ENCODE results near the gene SLC39A11. TPM values are rescaled to one million over a fixed set of nuclear protein-coding genes. Genes with fewer than 3 reads are reported as not detected.
"Not testable (repeated sequence)": the region's sequence is repeated elsewhere in the genome, so short reads cannot be mapped to it uniquely, and the experiment has no call there.

Gene SLC39A11
- total RNA-seq, 2 experiments from 2014 or later, result 9.7 to 12.2 TPM

DNA sequence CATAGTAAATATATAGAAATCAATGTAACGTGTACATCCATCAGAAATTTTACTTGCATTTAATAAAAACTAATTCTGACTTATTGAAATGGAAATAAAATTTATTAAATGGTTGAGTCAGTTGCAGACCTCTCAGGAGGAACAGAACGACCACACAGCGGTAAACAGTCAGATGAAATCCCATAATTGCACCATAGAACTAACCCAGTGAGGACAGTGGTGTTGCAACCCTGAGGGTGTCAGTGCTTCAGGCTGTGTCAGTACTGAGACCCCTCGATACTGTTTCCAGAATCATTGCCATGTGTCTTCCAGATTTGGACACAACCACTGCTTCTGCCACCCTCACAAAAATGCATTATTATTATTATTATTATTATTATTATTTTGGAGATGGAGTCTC lies 43.3 kb upstream of the SLC39A11 start:
- H3K9me3 ChIP-seq (ENCODE audit: control insufficient read depth in 1 of 2, insufficient read depth in 1 of 2, low read length in 2 of 2), result no peaks in the 10 kb centered on the region
- POLR2A ChIA-PET, result no interaction called here
- H3K9me3 Mint-ChIP-seq, result no peaks in the 10 kb centered on the region
- H3K27me3 ChIP-seq (ENCODE audit: control insufficient read depth in 1 of 2, insufficient read depth in 2 of 2, low read length in 2 of 2), result no peaks in the 10 kb centered on the region
- ATAC-seq (ENCODE audit: poor library complexity) (no peak), DNase-seq (peak in 2 of 14 experiments; percentile 42 to 54)
- CTCF ChIA-PET, result no interaction called here
- no peak overlapping the region for H3K4me3 Mint-ChIP-seq
- H3K36me3 ChIP-seq (ENCODE audit: insufficient read depth, low read length), result no peaks in the 10 kb centered on the region
- H3K4me3 ChIP-seq (ENCODE audit: low read length), result no peak overlapping the region
- intact Hi-C loops (cut with DNase I, micrococcal nuclease), result no loop called here
- no peaks in the 10 kb centered on the region for H3K36me3 Mint-ChIP-seq (ENCODE audit: low read depth)
- no peak overlapping the region for H3K27ac Mint-ChIP-seq
- no peaks in the 10 kb centered on the region for H3K4me1 ChIP-seq (ENCODE audit: insufficient read depth, low read length)
- TF ChIP-seq, protein P1, sequence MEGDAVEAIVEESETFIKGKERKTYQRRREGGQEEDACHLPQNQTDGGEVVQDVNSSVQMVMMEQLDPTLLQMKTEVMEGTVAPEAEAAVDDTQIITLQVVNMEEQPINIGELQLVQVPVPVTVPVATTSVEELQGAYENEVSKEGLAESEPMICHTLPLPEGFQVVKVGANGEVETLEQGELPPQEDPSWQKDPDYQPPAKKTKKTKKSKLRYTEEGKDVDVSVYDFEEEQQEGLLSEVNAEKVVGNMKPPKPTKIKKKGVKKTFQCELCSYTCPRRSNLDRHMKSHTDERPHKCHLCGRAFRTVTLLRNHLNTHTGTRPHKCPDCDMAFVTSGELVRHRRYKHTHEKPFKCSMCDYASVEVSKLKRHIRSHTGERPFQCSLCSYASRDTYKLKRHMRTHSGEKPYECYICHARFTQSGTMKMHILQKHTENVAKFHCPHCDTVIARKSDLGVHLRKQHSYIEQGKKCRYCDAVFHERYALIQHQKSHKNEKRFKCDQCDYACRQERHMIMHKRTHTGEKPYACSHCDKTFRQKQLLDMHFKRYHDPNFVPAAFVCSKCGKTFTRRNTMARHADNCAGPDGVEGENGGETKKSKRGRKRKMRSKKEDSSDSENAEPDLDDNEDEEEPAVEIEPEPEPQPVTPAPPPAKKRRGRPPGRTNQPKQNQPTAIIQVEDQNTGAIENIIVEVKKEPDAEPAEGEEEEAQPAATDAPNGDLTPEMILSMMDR (IDR thresholded peaks at IDR 0.05), result no peak
- H3K4me1 Mint-ChIP-seq (ENCODE audit: low read depth), result no peaks in the 10 kb centered on the region
- no peaks in the 10 kb centered on the region for H3K27me3 Mint-ChIP-seq
- H3K27ac ChIP-seq (ENCODE audit: low read depth in 1 of 2, low read length in 2 of 2), result no peak overlapping the region

DNA sequence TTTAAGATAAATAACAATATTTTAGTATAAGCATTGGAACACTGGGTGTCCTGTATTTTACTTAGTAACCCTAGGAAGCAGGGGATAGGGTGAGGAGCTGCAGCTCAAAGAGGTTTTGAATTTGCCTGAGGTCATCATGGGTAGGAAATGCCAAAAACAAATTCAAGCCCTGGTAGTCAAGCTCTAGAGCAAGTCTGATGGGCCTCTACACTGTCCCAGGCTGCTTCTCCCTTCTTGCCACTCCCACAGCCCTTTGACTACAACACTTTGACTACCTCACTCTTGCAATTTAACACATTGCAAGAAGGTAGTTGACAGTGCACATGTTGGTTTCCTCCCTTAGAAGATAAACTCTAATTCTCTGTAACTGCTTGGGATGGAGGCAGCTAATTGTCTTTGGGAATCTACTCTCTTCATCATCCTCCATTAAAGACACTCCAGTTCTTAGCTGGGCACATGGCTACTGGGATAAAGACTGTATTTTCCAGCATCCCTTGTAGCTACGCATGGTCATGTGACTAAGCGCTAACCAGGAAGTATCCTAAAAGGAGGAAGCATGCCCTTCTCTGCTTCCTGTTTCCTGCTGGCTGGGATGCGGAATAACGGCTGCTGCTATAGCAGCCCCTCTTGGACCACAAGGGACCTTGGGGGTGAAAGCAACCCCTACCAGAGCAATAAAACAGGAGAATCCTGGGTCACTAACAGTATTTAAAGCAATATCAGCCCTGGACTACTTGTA lies 41.6 kb upstream of the SLC39A11 start:
- no peaks in the 10 kb centered on the region for H3K4me1 Mint-ChIP-seq (ENCODE audit: low read depth)
- Histone ChIP-seq H3K4me3 (ENCODE audit: low read length) (no peak overlapping the region), H3K27ac (ENCODE audit: low read depth in 1 of 2, low read length in 2 of 2) (no peak overlapping the region), H3K4me1 (ENCODE audit: insufficient read depth, low read length) (no peaks in the 10 kb centered on the region), H3K27me3 (ENCODE audit: control insufficient read depth in 1 of 2, insufficient read depth in 2 of 2, low read length in 2 of 2) (no peaks in the 10 kb centered on the region), H3K36me3 (ENCODE audit: insufficient read depth, low read length) (no peaks in the 10 kb centered on the region), H3K9me3 (ENCODE audit: control insufficient read depth in 1 of 2, insufficient read depth in 1 of 2, low read length in 2 of 2) (no peaks in the 10 kb centered on the region)
- intact Hi-C loops (cut with DNase I, micrococcal nuclease), result no loop called here
- DNase-seq (peak in 2 of 14 experiments; percentile 29 to 39), ATAC-seq (ENCODE audit: poor library complexity) (no peak)
- no peaks in the 10 kb centered on the region for H3K27me3 Mint-ChIP-seq
- H3K9me3 Mint-ChIP-seq, result no peaks in the 10 kb centered on the region
- TF ChIP-seq, protein P1 (IDR thresholded peaks at IDR 0.05), result no peak
- POLR2A ChIA-PET, result interaction anchor here (0.6 kb wide), 1 partner anchor 9 kb away, joined by 3 read pairs; no protein-coding TSS in a partner anchor
- no peak overlapping the region for H3K27ac Mint-ChIP-seq
- no peak overlapping the region for H3K4me3 Mint-ChIP-seq
- no peaks in the 10 kb centered on the region for H3K36me3 Mint-ChIP-seq (ENCODE audit: low read depth)
- CTCF ChIA-PET, result interaction anchor here (1.6 kb wide), 1 partner anchor 22 kb away, joined by 4 read pairs; no protein-coding TSS in a partner anchor

DNA sequence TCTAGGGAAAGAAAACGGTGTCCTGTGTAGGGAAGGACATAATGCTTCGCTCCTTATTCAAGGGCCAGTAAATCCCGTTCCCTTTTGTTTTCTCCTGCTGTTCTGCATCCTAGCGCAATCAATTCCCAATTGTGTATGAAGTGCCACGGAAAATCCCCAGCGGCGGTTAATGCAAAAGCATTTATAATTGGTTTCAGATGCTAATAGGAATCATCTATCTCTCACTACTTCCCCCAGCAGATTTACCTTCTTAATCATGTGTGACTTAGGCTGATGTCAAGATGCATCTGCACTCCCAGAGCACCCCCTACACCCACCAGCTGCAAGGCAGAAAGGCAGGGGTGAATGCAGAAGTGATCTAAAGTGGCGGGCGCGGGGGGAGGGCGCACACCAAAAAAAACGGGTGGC lies 39.6 kb upstream of the SLC39A11 start:
- Mint-ChIP-seq H3K4me1 (ENCODE audit: low read depth) (no peaks in the 10 kb centered on the region), H3K27ac (no peak overlapping the region), H3K36me3 (ENCODE audit: low read depth) (no peaks in the 10 kb centered on the region), H3K4me3 (no peak overlapping the region), H3K27me3 (no peaks in the 10 kb centered on the region), H3K9me3 (no peaks in the 10 kb centered on the region)
- TF ChIP-seq, protein P1 (IDR thresholded peaks at IDR 0.05), result no peak
- Histone ChIP-seq H3K27ac (ENCODE audit: low read depth in 1 of 2, low read length in 2 of 2) (no peak overlapping the region), H3K9me3 (ENCODE audit: control insufficient read depth in 1 of 2, insufficient read depth in 1 of 2, low read length in 2 of 2) (no peaks in the 10 kb centered on the region), H3K4me1 (ENCODE audit: insufficient read depth, low read length) (no peaks in the 10 kb centered on the region), H3K36me3 (ENCODE audit: insufficient read depth, low read length) (no peaks in the 10 kb centered on the region), H3K27me3 (ENCODE audit: control insufficient read depth in 1 of 2, insufficient read depth in 2 of 2, low read length in 2 of 2) (no peaks in the 10 kb centered on the region), H3K4me3 (ENCODE audit: low read length) (no peak overlapping the region)
- intact Hi-C loops (cut with DNase I, micrococcal nuclease), result no loop called here
- ChIA-PET POLR2A (no interaction called here), CTCF (no interaction called here)
- DNase-seq (no peak), ATAC-seq (ENCODE audit: poor library complexity) (no peak)

DNA sequence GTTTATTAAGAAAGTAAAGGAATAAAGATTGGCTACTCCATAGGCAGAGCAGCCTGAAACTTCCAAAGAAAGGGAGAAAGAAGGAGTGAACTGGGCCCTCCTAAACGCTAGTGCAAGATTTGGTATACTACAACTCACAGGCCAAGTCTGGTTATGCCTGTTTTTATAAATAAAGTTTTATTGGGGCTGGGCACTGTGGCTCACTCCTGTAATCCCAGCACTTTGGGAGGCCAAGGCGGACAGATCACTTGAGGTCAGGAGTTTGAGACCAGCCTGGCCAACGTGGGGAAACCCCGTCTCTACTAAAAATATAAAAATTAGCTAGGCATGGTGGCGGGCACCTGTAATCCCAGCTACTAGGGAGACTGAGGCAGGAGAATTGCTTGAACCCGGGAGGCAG lies 39.0 kb upstream of the SLC39A11 start:
- DNase-seq; CTCF ChIA-PET; H3K9me3 Mint-ChIP-seq; H3K4me1 ChIP-seq (ENCODE audit: insufficient read depth, low read length); POLR2A ChIA-PET; H3K4me3 Mint-ChIP-seq; H3K36me3 Mint-ChIP-seq (ENCODE audit: low read depth); intact Hi-C loops (cut with DNase I, micrococcal nuclease); H3K9me3 ChIP-seq (ENCODE audit: control insufficient read depth in 1 of 2, insufficient read depth in 1 of 2, low read length in 2 of 2); ATAC-seq (ENCODE audit: poor library complexity); H3K36me3 ChIP-seq (ENCODE audit: insufficient read depth, low read length); H3K4me1 Mint-ChIP-seq (ENCODE audit: low read depth); H3K27me3 ChIP-seq (ENCODE audit: control insufficient read depth in 1 of 2, insufficient read depth in 2 of 2, low read length in 2 of 2); H3K27me3 Mint-ChIP-seq; H3K27ac ChIP-seq (ENCODE audit: low read depth in 1 of 2, low read length in 2 of 2); H3K27ac Mint-ChIP-seq; H3K4me3 ChIP-seq (ENCODE audit: low read length): not testable (repeated sequence)
